HepG2 (cell line): Measurements from ENCODE around the gene ZNF578. TPM values are rescaled to one million over a fixed set of nuclear protein-coding genes. Genes with fewer than 3 reads are reported as not detected.
"Not testable (repeated sequence)": the region's sequence is repeated elsewhere in the genome, so short reads cannot be mapped to it uniquely, and the experiment has no call there.

Experiments used
- ATAC-seq: fragments of 200-7000 bp; cut with Tn5 transposase; 3 replicates; pipeline ENCODE4 v1.9.1; 2020; ENCODE audit warnings: mild to moderate bottlenecking, moderate library complexity
- BruUV-seq: library from RNA; stranded (reverse); fragments of 400-500 nt; replicated peaks from 2 replicates; lab custom pipeline; 2021; lab: Mats Ljungman, UMichigan
- CTCF ChIA-PET: fragments of 300-600 bp; formaldehyde crosslinking; extraction: SDS; loops from one replicate; lab custom pipeline; 2021; ENCODE audit warnings: low total read pairs, inconsistent platforms, low intra/inter-chr PET ratio; lab: Yijun Ruan, JAX
- POLR2A ChIA-PET: fragments of 350-600 bp; sonication (Branson Sonifier 250); formaldehyde crosslinking; loops from one replicate; lab custom pipeline; 2020; ENCODE audit warnings: antibody characterized with exemption, inconsistent platforms; lab: Yijun Ruan, JAX
- DNase-seq: peaks from one replicate; pipeline ENCODE4 v3.0.0-alpha.2; 2015; ENCODE audit warnings: low spot score
- FAIRE-seq: peaks from 3 replicates; lab custom pipeline; 2011; peaks lifted over from hg19 to GRCh38; lab: Jason Lieb, UNC
- H2AFZ ChIP-seq: one replicate; pipeline ENCODE4 v1.6.1; 2011; ENCODE audit warnings: low read length, inconsistent platforms
- H3K27ac ChIP-seq: fragments of 300-600 bp; 3 replicates; pipeline ENCODE4 v1.8.0; 2011; ENCODE audit warnings: mixed run types, mild to moderate bottlenecking, mixed read lengths, low read length, inconsistent platforms; ENCODE audit not compliant: insufficient read depth; ENCODE audit errors: extremely low read length
- H3K27me3 ChIP-seq, 2 experiments: fragments of 200-600 bp in 1 of 2; 2 replicates in 1 of 2; 3 replicates in 1 of 2; pipeline versions ENCODE4 v1.6.0 to v1.8.0; 2011; ENCODE audit warnings: low read length in 2 of 2, mild to moderate bottlenecking in 2 of 2, moderate library complexity in 2 of 2, inconsistent platforms in 1 of 2; ENCODE audit not compliant: insufficient read depth in 2 of 2, control insufficient read depth in 1 of 2
- H3K36me3 ChIP-seq, 2 experiments: fragments of 200-600 bp in 1 of 2; replicated peaks in 1 of 2; 2 replicates in 1 of 2; 3 replicates in 1 of 2; pipeline versions ENCODE4 v1.5.1 to v1.8.0; 2011; ENCODE audit warnings: low read length in 2 of 2, inconsistent platforms in 1 of 2; ENCODE audit not compliant: insufficient read depth in 2 of 2, control insufficient read depth in 1 of 2
- H3K4me1 ChIP-seq: 2 replicates; pipeline ENCODE4 v1.5.1; 2012; ENCODE audit warnings: low read length, inconsistent platforms; ENCODE audit not compliant: insufficient read depth
- H3K4me2 ChIP-seq: 2 replicates; pipeline ENCODE4 v1.6.0; 2011; ENCODE audit warnings: low read depth, low read length, inconsistent platforms
- H3K4me3 ChIP-seq, 3 experiments: fragments of 200-600 bp in 1 of 3; sonication (generic), shearing (Covaris generic) in 1 of 3; replicated peaks in 1 of 3; 2 replicates each; pipeline ENCODE4 v1.5.1; 2011 to 2016; ENCODE audit warnings: low read length in 3 of 3, inconsistent platforms in 2 of 3, low read depth in 2 of 3, mild to moderate bottlenecking in 2 of 3, control low read depth in 1 of 3, mixed read lengths in 1 of 3; ENCODE audit not compliant: insufficient read depth in 1 of 3
- H3K79me2 ChIP-seq: one replicate; pipeline ENCODE4 v1.6.1; 2011; ENCODE audit warnings: low read length, inconsistent platforms; ENCODE audit not compliant: insufficient read depth
- H3K9ac ChIP-seq: 2 replicates; pipeline ENCODE4 v1.6.0; 2011; ENCODE audit warnings: mild to moderate bottlenecking, low read depth, low read length, inconsistent platforms; ENCODE audit not compliant: insufficient read depth
- H3K9me3 ChIP-seq: 2 replicates; pipeline ENCODE4 v1.5.1; 2012; ENCODE audit warnings: mild to moderate bottlenecking, low read length
- H4K20me1 ChIP-seq: 2 replicates; pipeline ENCODE4 v1.6.0; 2011; ENCODE audit warnings: inconsistent platforms, mild to moderate bottlenecking, low read length, moderate library complexity; ENCODE audit not compliant: insufficient read depth
- ATF3 ChIP-seq: sonication (generic); formaldehyde crosslinking; IDR thresholded peaks from 2 replicates; pipeline ENCODE4 v1.4.0; 2020; ENCODE audit warnings: missing genetic modification reagents
- DPF2 ChIP-seq: sonication (generic); formaldehyde crosslinking; IDR thresholded peaks from 2 replicates; pipeline ENCODE4 v1.4.0; 2020; ENCODE audit warnings: mild to moderate bottlenecking, low read depth, missing genetic modification reagents, borderline replicate concordance
- HOXA9 ChIP-seq: sonication (generic); formaldehyde crosslinking; IDR thresholded peaks from 2 replicates; pipeline ENCODE4 v1.8.1; 2022; ENCODE audit warnings: missing genetic modification reagents, mild to moderate bottlenecking, moderate library complexity, borderline replicate concordance
- MTA1 ChIP-seq: sonication (generic); formaldehyde crosslinking; IDR thresholded peaks from 2 replicates; pipeline ENCODE4 v1.4.0; 2020; ENCODE audit warnings: missing genetic modification reagents, mild to moderate bottlenecking, borderline replicate concordance
- MTF2 ChIP-seq: sonication (generic); formaldehyde crosslinking; IDR thresholded peaks from 2 replicates; pipeline ENCODE4 v1.5.0; 2020; ENCODE audit warnings: missing genetic modification reagents, borderline replicate concordance
- NCOR1 ChIP-seq: fragments of 200-600 bp; sonication (generic); IDR thresholded peaks from 2 replicates; pipeline ENCODE4 v1.7.0; 2017; ENCODE audit warnings: antibody characterized with exemption, low read length, borderline replicate concordance
- SNRNP70 ChIP-seq: fragments of 200-400 bp; formaldehyde crosslinking; IDR thresholded peaks from 2 replicates; pipeline ENCODE4 v1.6.1; 2017; ENCODE audit warnings: mild to moderate bottlenecking, low read depth, low read length, moderate library complexity
- SRF ChIP-seq: IDR thresholded peaks from 2 replicates; pipeline ENCODE4 v1.6.1; 2011; ENCODE audit warnings: mild to moderate bottlenecking, low read depth, low read length, moderate library complexity
- ZBTB8A ChIP-seq: sonication (generic); formaldehyde crosslinking; IDR thresholded peaks from 2 replicates; pipeline ENCODE4 v1.4.0; 2020; ENCODE audit warnings: mild to moderate bottlenecking, low read depth, missing genetic modification reagents, borderline replicate concordance
- ZNF850 ChIP-seq: sonication (generic); formaldehyde crosslinking; conservative IDR thresholded peaks from 2 replicates; pipeline ENCODE4 v1.9.0; 2021; ENCODE audit warnings: mild to moderate bottlenecking, missing genetic modification reagents
- ZNF879 ChIP-seq: sonication (generic); formaldehyde crosslinking; IDR thresholded peaks from 2 replicates; pipeline ENCODE4 v1.8.1; 2023; ENCODE audit warnings: missing genetic modification reagents
- ZNF891 ChIP-seq: sonication (generic); formaldehyde crosslinking; IDR thresholded peaks from 2 replicates; pipeline ENCODE4 v1.5.0; 2020; ENCODE audit warnings: mild to moderate bottlenecking, missing genetic modification reagents
- WGBS: methylation state at CpG from one replicate; pipeline ENCODE4 v1.1.6; 2017; ENCODE audit warnings: low lambda C conversion rate; 5-methylcytosine and 5-hydroxymethylcytosine counted together
- in situ Hi-C: cut with HindIII; loops from 2 replicates; pipeline ENCODE4 v1.10.0; 2017; ENCODE audit warnings: low pct_unique_long_range_greater_than_20kb; ENCODE audit not compliant: extremely low pct_ligation_motif_present
- intact Hi-C: fragments of 100-400 bp; cut with micrococcal nuclease; formaldehyde crosslinking; loops from one replicate; pipeline ENCODE4 v1.10.0; 2022; ENCODE audit not compliant: unreplicated experiment
- polyA plus RNA-seq, 8 experiments: library from polyadenylated mRNA; depleted of rRNA in 3 of 8; stranded (reverse) in 7 of 8; unstranded in 1 of 8; fragments of >200 nt; fragmentation: Illumina TruSeq in 4 of 8; extraction: Trizol in 4 of 8; gene quantifications; 2 replicates each; pipeline versions ENCODE4 v1.2.1 to v1.2.3, GENCODE V29; 2011 to 2016; ENCODE audit warnings: low read depth in 4 of 8, missing spikeins in 1 of 8, mixed read lengths in 1 of 8; ENCODE audit not compliant: insufficient read depth in 1 of 8
- total RNA-seq, 5 experiments: library from RNA; depleted of rRNA; stranded (reverse); fragments of >200 nt; fragmentation: Illumina TruSeq; extraction: Trizol; gene quantifications; 2 replicates each; pipeline ENCODE4 v1.2.3, GENCODE V29; 2016; ENCODE audit warnings: low read depth in 1 of 5
- TF ChIP-seq, protein P1 (sequence below): sonication (generic); formaldehyde crosslinking; IDR thresholded peaks from 2 replicates; pipeline ENCODE4 v1.5.0; 2020; ENCODE audit warnings: missing genetic modification reagents

The ZNF578 gene
- total and polyA plus RNA-seq, 2 of the 13 experiments (the other 11 are each of a cell fraction or from before 2014, with no cell fraction given), result not detected

DNA sequence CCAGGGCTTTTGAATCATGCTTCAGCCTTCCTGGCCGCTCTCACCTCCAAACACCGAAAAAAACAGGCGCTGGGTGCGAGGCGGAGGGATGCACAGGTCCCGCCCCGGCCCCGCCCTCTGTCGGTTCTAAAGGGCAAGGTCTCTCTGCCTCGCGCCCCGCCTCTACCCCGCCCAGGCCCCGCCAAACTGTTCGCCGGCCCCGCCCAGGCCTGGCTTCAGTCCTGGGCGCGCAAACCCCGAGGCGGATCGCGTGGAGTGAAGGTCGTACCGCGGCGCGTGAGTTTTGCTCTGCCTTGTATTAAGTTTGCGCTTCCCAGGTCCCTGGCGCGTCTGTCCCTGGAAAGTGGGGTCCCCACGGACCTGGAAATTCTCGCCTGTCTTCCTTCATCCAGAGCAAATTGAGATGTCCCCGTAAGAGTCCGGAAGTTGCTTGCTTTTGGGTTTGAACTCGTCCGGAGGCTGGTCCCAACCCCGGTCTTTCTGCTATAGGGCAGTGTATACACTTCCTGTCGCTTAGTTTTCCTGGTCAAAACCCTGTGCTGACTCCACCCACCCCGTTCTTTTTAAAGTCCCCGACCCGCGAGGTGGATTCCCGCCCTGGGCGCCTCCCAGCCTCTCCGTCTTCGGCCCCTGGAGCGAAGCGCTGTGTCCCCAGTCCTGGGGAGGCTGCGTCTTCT, 82.6 kb downstream of the ZNF578 start (continued):
- no peak for TF ChIP-seq ZBTB8A (CRISPR knock-in tag)
- TF ChIP-seq NCOR1, result no peak
- TF ChIP-seq ZNF891, result no peak
- TF ChIP-seq SRF, result no peak
- TF ChIP-seq ATF3 (CRISPR knock-in tag), result no peak
- no peak for TF ChIP-seq MTA1 (CRISPR knock-in tag)
- no peak for TF ChIP-seq HOXA9
- no peak for TF ChIP-seq ZNF879

DNA sequence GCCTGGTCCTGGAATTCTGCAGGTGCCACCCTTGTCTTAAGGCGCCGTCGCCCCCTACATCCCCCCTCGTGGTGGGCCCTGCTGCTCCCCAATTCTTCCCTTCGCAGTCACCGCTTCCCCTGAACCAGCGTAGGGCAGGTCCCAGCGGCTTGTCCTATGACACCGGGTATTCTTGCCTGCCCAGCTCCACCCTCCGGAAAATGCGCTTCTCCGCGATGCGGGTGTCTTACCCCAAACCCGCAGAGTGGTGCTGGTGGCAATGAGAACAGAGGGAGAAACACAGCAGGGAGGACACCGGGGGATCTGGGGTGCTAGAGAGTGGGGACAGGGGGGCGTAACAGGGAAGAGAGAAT, 83.1 kb downstream of the ZNF578 start:
- no peak overlapping the region for H3K4me2 ChIP-seq
- no peaks in the 10 kb centered on the region for H3K27me3 ChIP-seq
- H3K36me3 ChIP-seq, result peaks cover 0 to 8% of the 10 kb centered on the region in 2 experiments; a peak in 3 of 5 replicates
- H3K4me1 ChIP-seq, result no peaks in the 10 kb centered on the region
- BruUV-seq, result no TSS peak
- intact Hi-C loops, result no loop called here
- H2AFZ ChIP-seq, result no peak overlapping the region
- ATAC-seq (no peak), FAIRE-seq (no peak), DNase-seq (no peak)
- peaks cover 11% of the 10 kb centered on the region for H3K9me3 ChIP-seq
- in situ Hi-C loops, result no loop called here
- H3K9ac ChIP-seq, result no peak overlapping the region
- POLR2A ChIA-PET, result no interaction called here
- no peak overlapping the region for H3K27ac ChIP-seq
- TF ChIP-seq ZNF850 (CRISPR knock-in tag) (no peak), ZBTB8A (CRISPR knock-in tag) (no peak), DPF2 (no peak), ATF3 (CRISPR knock-in tag) (no peak), SNRNP70 (no peak), MTF2 (CRISPR knock-in tag) (no peak)
- TF ChIP-seq, protein P1, sequence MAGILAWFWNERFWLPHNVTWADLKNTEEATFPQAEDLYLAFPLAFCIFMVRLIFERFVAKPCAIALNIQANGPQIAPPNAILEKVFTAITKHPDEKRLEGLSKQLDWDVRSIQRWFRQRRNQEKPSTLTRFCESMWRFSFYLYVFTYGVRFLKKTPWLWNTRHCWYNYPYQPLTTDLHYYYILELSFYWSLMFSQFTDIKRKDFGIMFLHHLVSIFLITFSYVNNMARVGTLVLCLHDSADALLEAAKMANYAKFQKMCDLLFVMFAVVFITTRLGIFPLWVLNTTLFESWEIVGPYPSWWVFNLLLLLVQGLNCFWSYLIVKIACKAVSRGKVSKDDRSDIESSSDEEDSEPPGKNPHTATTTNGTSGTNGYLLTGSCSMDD (CRISPR knock-in tag), result no peak
- no peak overlapping the region for H3K4me3 ChIP-seq
- 95% methylated on average over 17 of the region's 17 CpGs for WGBS
- no peaks in the 10 kb centered on the region for H3K79me2 ChIP-seq
- no peaks in the 10 kb centered on the region for H4K20me1 ChIP-seq
- CTCF ChIA-PET, result no interaction called here

DNA sequence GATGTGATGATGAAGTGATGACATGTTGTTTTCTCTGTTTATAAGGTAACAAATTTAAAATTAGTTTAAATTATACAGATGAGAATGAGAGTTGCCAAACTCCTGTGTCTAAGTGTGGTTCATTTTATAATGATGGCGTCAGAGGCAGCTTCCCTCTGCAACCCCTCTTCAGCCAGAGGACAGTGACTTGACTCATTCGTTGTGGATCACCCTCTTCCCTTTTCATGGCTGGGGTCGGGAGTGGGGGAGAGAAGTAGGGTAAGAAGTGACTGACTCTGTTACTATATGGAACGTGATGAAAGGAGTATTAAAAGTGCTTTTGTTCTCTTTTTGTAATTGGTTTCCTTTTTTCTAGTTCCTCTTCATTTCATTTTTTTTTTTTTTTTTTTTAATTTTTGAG, 85.5 kb downstream of the ZNF578 start:
- H4K20me1 ChIP-seq, H3K4me3 ChIP-seq, H2AFZ ChIP-seq, intact Hi-C loops, H3K79me2 ChIP-seq, H3K4me1 ChIP-seq, CTCF ChIA-PET, H3K9ac ChIP-seq, H3K27ac ChIP-seq, ATAC-seq, in situ Hi-C loops, POLR2A ChIA-PET, BruUV-seq, H3K27me3 ChIP-seq, FAIRE-seq, H3K4me2 ChIP-seq, DNase-seq: not testable (repeated sequence)
- WGBS, result 77% methylated on average over 4 of the region's 4 CpGs
- H3K36me3 ChIP-seq, result peaks cover 0 to 11% of the 10 kb centered on the region in 2 experiments; a peak in 3 of 5 replicates
- peaks cover 11% of the 10 kb centered on the region for H3K9me3 ChIP-seq
